Bronchial epithelial cell (primary cell): Measurements from ENCODE around the gene CLEC19A. TPM values are rescaled to one million over a fixed set of nuclear protein-coding genes. Genes with fewer than 3 reads are reported as not detected.

Source experiments
- DNase-seq: peaks from one replicate; pipeline ENCODE4 v3.0.0-alpha.2; 2010; ENCODE audit warnings: low read depth
- FAIRE-seq: peaks from 2 replicates; lab custom pipeline; 2011; peaks lifted over from hg19 to GRCh38; lab: Jason Lieb, UNC
- H3K27me3 ChIP-seq: 2 replicates; pipeline ENCODE4 v1.5.1; 2011; ENCODE audit warnings: low read length; ENCODE audit not compliant: control insufficient read depth, insufficient read depth
- H3K36me3 ChIP-seq: 2 replicates; pipeline ENCODE4 v1.5.1; 2011; ENCODE audit warnings: low read length; ENCODE audit not compliant: control insufficient read depth, insufficient read depth
- H3K4me3 ChIP-seq: 2 replicates; pipeline ENCODE4 v1.5.1; 2011; ENCODE audit warnings: mild to moderate bottlenecking, low read depth, low read length, control low read depth
- CTCF ChIP-seq: IDR thresholded peaks from 2 replicates; pipeline ENCODE4 v1.5.1; 2011; ENCODE audit warnings: mild to moderate bottlenecking, moderate library complexity, low read length, control low read depth, inconsistent platforms; ENCODE audit not compliant: insufficient read depth, severe bottlenecking
- total RNA-seq: library from RNA; depleted of rRNA; stranded (reverse); fragments of >200 nt; gene quantifications from 2 replicates; pipeline ENCODE4 v1.2.1, GENCODE V29; 2014

The CLEC19A gene
- total RNA-seq, 1 donor from 2014 or later = not detected

- DNase-seq = no peak
- Histone ChIP-seq H3K36me3 (no peaks in the 10 kb centered on the region), H3K27me3 (peaks cover 1% of the 10 kb centered on the region), H3K4me3 (no peak overlapping the region)
- no peak for FAIRE-seq
- TF ChIP-seq CTCF = no peak
Measured at GRCh38 chr16:19292186-19292585, 6.7 kb downstream of the CLEC19A start.

- H3K4me3 ChIP-seq = no peak overlapping the region
- peaks cover 1% of the 10 kb centered on the region for H3K27me3 ChIP-seq
- no peak for DNase-seq
- TF ChIP-seq CTCF = no peak
- no peak for FAIRE-seq
- no peaks in the 10 kb centered on the region for H3K36me3 ChIP-seq
Measured at GRCh38 chr16:19294156-19294649, 8.7 kb downstream of the CLEC19A start.

- no peak for TF ChIP-seq CTCF
- no peaks in the 10 kb centered on the region for H3K27me3 ChIP-seq
- DNase-seq (no peak), FAIRE-seq (no peak)
- H3K36me3 ChIP-seq = no peaks in the 10 kb centered on the region
- H3K4me3 ChIP-seq = no peak overlapping the region
Measured at GRCh38 chr16:19295393-19295792, 9.9 kb downstream of the CLEC19A start.

GRCh38 chr16:19297454-19297853 lies 11.9 kb downstream of the CLEC19A start:
- no peak for FAIRE-seq
- Histone ChIP-seq H3K36me3 (no peaks in the 10 kb centered on the region), H3K4me3 (no peak overlapping the region), H3K27me3 (no peaks in the 10 kb centered on the region)
- no peak for TF ChIP-seq CTCF
- DNase-seq = no peak

GRCh38 chr16:19299565-19299964 lies 14.0 kb downstream of the CLEC19A start:
- TF ChIP-seq CTCF = no peak
- no peaks in the 10 kb centered on the region for H3K36me3 ChIP-seq
- H3K27me3 ChIP-seq = no peaks in the 10 kb centered on the region
- FAIRE-seq (no peak), DNase-seq (no peak)
- H3K4me3 ChIP-seq = no peak overlapping the region

- FAIRE-seq (no peak), DNase-seq (no peak)
- TF ChIP-seq CTCF = no peak
- no peak overlapping the region for H3K4me3 ChIP-seq
- no peaks in the 10 kb centered on the region for H3K27me3 ChIP-seq
- H3K36me3 ChIP-seq = no peaks in the 10 kb centered on the region
Measured at GRCh38 chr16:19301931-19302330, 16.4 kb downstream of the CLEC19A start.
